Liver (tissue), 9 donors: ENCODE results near the gene SCYGR4. TPM values are rescaled to one million over a fixed set of nuclear protein-coding genes. Genes with fewer than 3 reads are reported as not detected.
"Not testable (repeated sequence)": the region's sequence is repeated elsewhere in the genome, so short reads cannot be mapped to it uniquely, and the experiment has no call there.

Source experiments
- DNase-seq: peaks from one replicate; pipeline ENCODE4 v3.0.0-alpha.2; 2017; ENCODE audit warnings: low spot score
- H3K27ac ChIP-seq, 2 donors: one replicate each; pipeline ENCODE4 v1.7.0; 2013; ENCODE audit warnings: inconsistent platforms in 2 of 2, low read length in 2 of 2, control low read depth in 1 of 2, low read depth in 1 of 2, mild to moderate bottlenecking in 1 of 2
- H3K27me3 ChIP-seq, 4 donors: one replicate each; pipeline versions ENCODE4 v1.6.1 to v1.7.0; 2013; ENCODE audit warnings: low read length in 3 of 4, inconsistent platforms in 1 of 4, mild to moderate bottlenecking in 1 of 4, moderate library complexity in 1 of 4; ENCODE audit not compliant: control insufficient read depth in 4 of 4, insufficient read depth in 4 of 4
- H3K36me3 ChIP-seq, 4 donors: one replicate each; pipeline versions ENCODE4 v1.6.1 to v1.7.0; 2013; ENCODE audit warnings: low read length in 3 of 4, mild to moderate bottlenecking in 3 of 4, low read depth in 1 of 4, moderate library complexity in 1 of 4; ENCODE audit not compliant: control insufficient read depth in 4 of 4, insufficient read depth in 3 of 4
- H3K4me1 ChIP-seq, 4 donors: one replicate each; pipeline versions ENCODE4 v1.6.1 to v1.7.0; 2013; ENCODE audit warnings: low read length in 3 of 4, mild to moderate bottlenecking in 3 of 4, moderate library complexity in 1 of 4; ENCODE audit not compliant: control insufficient read depth in 4 of 4, insufficient read depth in 4 of 4
- H3K4me3 ChIP-seq, 3 donors: one replicate each; pipeline versions ENCODE4 v1.6.1 to v1.7.0; 2013; ENCODE audit warnings: low read length in 3 of 3, control low read depth in 1 of 3, low read depth in 1 of 3, mild to moderate bottlenecking in 1 of 3
- H3K9ac ChIP-seq, 2 donors: one replicate each; pipeline ENCODE4 v1.7.0; 2013; ENCODE audit warnings: low read length in 2 of 2, mild to moderate bottlenecking in 2 of 2, moderate library complexity in 2 of 2, control low read depth in 1 of 2, low read depth in 1 of 2
- H3K9me3 ChIP-seq, 4 donors: one replicate each; pipeline versions ENCODE4 v1.6.1 to v1.7.0; 2013; ENCODE audit warnings: low read length in 3 of 4; ENCODE audit not compliant: control insufficient read depth in 4 of 4
- ATF3 ChIP-seq: IDR thresholded peaks from 2 replicates; pipeline ENCODE4 v1.6.1; 2016; ENCODE audit warnings: antibody characterized with exemption
- CTCF ChIP-seq: fragments of 150-350 bp; IDR thresholded peaks from 2 replicates; pipeline ENCODE4 v1.5.1; 2017; ENCODE audit warnings: improper control_type of control experiment, low read depth, low read length; ENCODE audit not compliant: missing input control
- EGR1 ChIP-seq, 2 donors: IDR thresholded peaks; 2 replicates each; pipeline ENCODE4 v1.6.1; 2016 to 2018; ENCODE audit warnings: antibody characterized with exemption in 2 of 2, low read depth in 2 of 2
- FOXA1 ChIP-seq: IDR thresholded peaks from 2 replicates; pipeline ENCODE4 v1.6.1; 2016; ENCODE audit warnings: antibody characterized with exemption
- FOXA2 ChIP-seq: IDR thresholded peaks from 2 replicates; pipeline ENCODE4 v1.6.1; 2016; ENCODE audit warnings: antibody characterized with exemption
- GABPA ChIP-seq, 2 donors: IDR thresholded peaks in 1 of 2; conservative IDR thresholded peaks in 1 of 2; 2 replicates each; pipeline ENCODE4 v1.6.1; 2016; ENCODE audit warnings: antibody characterized with exemption in 2 of 2, mild to moderate bottlenecking in 1 of 2, moderate library complexity in 1 of 2
- HNF4G ChIP-seq: IDR thresholded peaks from 2 replicates; pipeline ENCODE4 v1.6.1; 2016; ENCODE audit warnings: antibody characterized with exemption
- JUND ChIP-seq, 2 donors: IDR thresholded peaks; 2 replicates each; pipeline ENCODE4 v1.6.1; 2016; ENCODE audit warnings: antibody characterized with exemption in 2 of 2
- MAX ChIP-seq: IDR thresholded peaks from 2 replicates; pipeline ENCODE4 v1.6.1; 2016; ENCODE audit warnings: antibody characterized with exemption
- NR2F2 ChIP-seq: IDR thresholded peaks from 2 replicates; pipeline ENCODE4 v1.6.1; 2016; ENCODE audit warnings: antibody characterized with exemption
- RAD21 ChIP-seq, 2 donors: IDR thresholded peaks; 2 replicates each; pipeline ENCODE4 v1.6.1; 2016; ENCODE audit warnings: antibody characterized with exemption in 2 of 2, mild to moderate bottlenecking in 2 of 2
- REST ChIP-seq: IDR thresholded peaks from 2 replicates; pipeline ENCODE4 v1.6.1; 2016; ENCODE audit warnings: antibody characterized with exemption, mild to moderate bottlenecking
- RXRA ChIP-seq, 2 donors: IDR thresholded peaks; 2 replicates each; pipeline ENCODE4 v1.6.1; 2017 to 2018; ENCODE audit warnings: antibody characterized with exemption in 2 of 2, mild to moderate bottlenecking in 1 of 2
- SP1 ChIP-seq: IDR thresholded peaks from 2 replicates; pipeline ENCODE4 v1.6.1; 2018; ENCODE audit warnings: antibody characterized with exemption, mild to moderate bottlenecking
- TAF1 ChIP-seq: conservative IDR thresholded peaks from 2 replicates; pipeline ENCODE4 v1.6.1; 2016; ENCODE audit warnings: antibody characterized with exemption, mild to moderate bottlenecking
- WGBS: extraction: QIAGEN DNeasy Blood & Tissue Kit; methylation state at CpG from one replicate; pipeline ENCODE4 v1.1.7; 2013; 5-methylcytosine and 5-hydroxymethylcytosine counted together
- polyA plus RNA-seq, 2 donors: library from polyadenylated mRNA; stranded (reverse) in 1 of 2; unstranded in 1 of 2; fragments of 200-250 nt in 1 of 2; fragments of >200 nt in 1 of 2; fragmentation: Nextera tagmentation in 1 of 2; extraction: Ambion mirVana in 1 of 2; gene quantifications; one replicate each; pipeline versions ENCODE4 v1.2.1 to v1.2.3, GENCODE V29; 2013 to 2015
- total RNA-seq, 2 donors: library from RNA; depleted of rRNA; stranded (reverse); fragments of >200 nt; gene quantifications; one replicate each; pipeline ENCODE4 v1.2.3, GENCODE V29; 2014
- donor health status: healthy.
- donor health status: healthy.
- donor health status: healthy.
- donor health status: healthy.
- donor health status: healthy.

The SCYGR4 gene
- total and polyA plus RNA-seq, 4 donors: not detected

DNA sequence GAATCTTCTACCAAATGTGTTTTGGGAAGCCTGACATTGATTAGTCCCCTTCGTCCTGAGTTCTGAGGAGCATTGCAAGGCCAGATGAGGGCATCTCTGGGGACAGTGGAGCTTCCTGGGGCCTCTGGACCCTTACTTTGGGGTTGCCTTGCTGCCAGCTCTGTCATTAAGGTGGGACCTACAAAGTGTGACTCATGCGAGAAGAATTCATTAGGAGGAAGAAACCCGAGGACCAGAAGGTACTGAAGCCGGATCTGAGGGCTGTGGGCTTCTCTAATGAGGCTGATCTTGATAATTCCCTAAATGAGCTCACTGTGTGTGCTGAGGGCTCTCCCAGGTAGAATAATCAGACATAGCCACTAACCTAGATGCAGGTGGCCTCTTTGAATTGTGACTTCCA, 19.3 kb upstream of the SCYGR4 start:
- H3K9me3 ChIP-seq: no peaks in the 10 kb centered on the region
- H3K9ac ChIP-seq: no peak overlapping the region
- WGBS: 70% methylated on average over 4 of the region's 4 CpGs
- TF ChIP-seq EGR1 (IDR thresholded peaks at IDR 0.05; ENCODE audit: low read depth in 2 of 2) (no peak), REST (no peak), RXRA (IDR thresholded peaks at IDR 0.05) (no peak), MAX (no peak), HNF4G (no peak), CTCF (no peak), SP1 (no peak), JUND (IDR thresholded peaks at IDR 0.05) (no peak), GABPA (IDR thresholded peaks at IDR 0.05 in 1 of 2, conservative IDR thresholded peaks at IDR 0.05 in 1 of 2) (no peak), TAF1 (no peak)
- H3K36me3 ChIP-seq: no peaks in the 10 kb centered on the region
- peaks cover 0 to 2% (median 0%) of the 10 kb centered on the region in 4 donors for H3K27me3 ChIP-seq
- no peak overlapping the region for H3K27ac ChIP-seq
- DNase-seq: no peak
- H3K4me1 ChIP-seq: no peaks in the 10 kb centered on the region
- no peak overlapping the region for H3K4me3 ChIP-seq

- not testable (repeated sequence) for H3K9ac ChIP-seq, DNase-seq, H3K27me3 ChIP-seq, H3K36me3 ChIP-seq, H3K4me3 ChIP-seq, H3K27ac ChIP-seq, H3K4me1 ChIP-seq, H3K9me3 ChIP-seq
- 86% methylated on average over 16 of the region's 16 CpGs for WGBS
These were observed 18.3 kb upstream of the SCYGR4 start, which contains the start of gene SCYGR2 for GRCh38 chr2:227598835-227599503. TSS of gene SCYGR2 (plus strand) at chr2:227598893. CDS start at chr2:227598893, 0 bp downstream.

DNA sequence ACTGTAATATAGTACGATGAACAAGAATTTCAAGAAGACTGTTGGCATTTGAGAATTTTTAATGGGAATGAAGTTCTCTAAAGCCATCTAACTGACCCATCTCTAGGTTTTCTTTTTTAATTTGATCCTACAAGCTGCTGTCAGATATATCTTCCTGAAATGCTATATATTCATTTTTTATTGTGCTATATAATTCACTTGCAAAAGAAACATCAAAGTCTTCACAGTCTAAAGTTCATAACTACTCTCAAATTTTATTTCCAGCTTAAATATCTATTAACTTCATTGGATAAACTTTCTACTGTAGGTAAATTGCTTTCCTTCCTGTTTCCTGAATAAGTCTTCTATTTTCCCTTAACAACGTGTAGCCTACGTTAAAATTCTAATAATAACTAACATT, 14.9 kb upstream of the SCYGR4 start:
- WGBS: 72% methylated on average over 3 of the region's 3 CpGs
- Histone ChIP-seq H3K4me3 (no peak overlapping the region), H3K36me3 (no peaks in the 10 kb centered on the region), H3K9ac (no peak overlapping the region), H3K4me1 (no peaks in the 10 kb centered on the region), H3K27ac (no peak overlapping the region), H3K27me3 (no peaks in the 10 kb centered on the region), H3K9me3 (no peaks in the 10 kb centered on the region)
- no peak for DNase-seq
- TF ChIP-seq ATF3: no peak
- TF ChIP-seq RAD21 (IDR thresholded peaks at IDR 0.05): no peak
- no peak for TF ChIP-seq FOXA2
- TF ChIP-seq MAX: no peak
- no peak for TF ChIP-seq FOXA1
- TF ChIP-seq REST: no peak
- TF ChIP-seq CTCF: no peak
- no peak for TF ChIP-seq NR2F2
- TF ChIP-seq JUND (IDR thresholded peaks at IDR 0.05): no peak
- no peak for TF ChIP-seq SP1
